Hematopoietic multipotent progenitor cell treated with erythropoietin and hydrocortisone succinate and interleukin-3 and kit ligand, for 4 days (in vitro differentiated cells): ENCODE data around the gene EAF2.
A peak's percentile ranks its signal among the peaks of the same experiment; 100 is the strongest.

Experiments
- DNase-seq: peaks from one replicate; pipeline ENCODE4 v3.0.0-alpha.2; 2015

The EAF2 gene

DNA sequence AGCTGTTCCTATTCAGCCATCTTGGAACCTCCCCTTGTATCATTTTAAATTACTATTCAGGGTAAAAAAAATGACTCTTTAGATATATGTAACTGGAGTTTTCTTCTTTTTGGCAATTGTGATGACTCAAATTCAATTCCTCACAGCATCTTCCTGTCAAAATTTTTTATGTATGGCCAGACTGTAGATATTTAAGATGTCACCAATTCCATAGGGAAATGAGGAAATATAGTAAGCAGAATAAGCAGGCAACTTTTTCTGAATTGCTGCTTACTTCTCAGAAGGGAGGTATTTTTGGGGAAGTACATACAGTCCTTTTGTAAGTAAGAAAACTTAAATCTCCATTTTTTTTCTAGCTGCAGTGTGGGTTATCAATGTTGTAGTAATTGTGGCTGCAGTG, 28.8 kb downstream of the EAF2 start:
- DNase-seq, result no peak

DNA sequence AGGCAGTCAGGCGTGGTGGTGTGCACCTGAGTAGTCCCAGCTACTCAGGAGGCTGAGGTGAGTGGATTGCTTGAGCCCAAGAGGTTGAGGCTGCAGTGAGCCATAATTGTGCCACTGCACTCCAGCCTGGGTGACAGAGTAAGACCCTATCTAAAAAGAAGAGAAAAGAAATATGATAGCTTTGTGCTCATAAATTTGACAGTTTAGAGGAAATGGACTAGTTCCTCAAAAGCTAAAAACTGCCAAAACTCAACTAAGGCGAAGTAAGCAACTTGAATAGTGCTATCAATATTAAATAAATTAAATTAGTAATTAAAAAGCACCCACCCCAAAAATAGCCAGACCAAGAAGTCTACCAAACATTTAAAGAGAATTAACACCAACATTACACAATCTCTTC, 34.7 kb downstream of the EAF2 start:
- DNase-seq, result peak; percentile 61

DNA sequence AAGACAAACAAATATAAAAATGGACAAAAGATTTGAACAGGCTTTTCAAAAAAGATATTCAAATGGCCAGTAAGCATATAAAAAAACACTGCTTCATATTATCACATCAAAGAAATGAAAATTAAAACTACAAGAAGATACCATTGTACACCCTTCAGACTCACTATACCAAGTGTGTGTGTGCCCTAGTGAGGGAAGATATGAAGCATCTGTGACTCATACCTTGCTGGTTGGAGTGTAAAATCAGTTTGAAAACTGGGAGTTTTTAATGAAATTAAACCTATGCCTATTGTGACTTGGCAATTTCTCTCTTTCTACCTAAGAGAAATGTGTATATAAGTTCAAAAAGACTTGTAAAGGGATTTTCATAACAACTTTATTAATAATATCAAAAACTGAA, 35.7 kb downstream of the EAF2 start:
- peak; percentile 23 for DNase-seq

DNA sequence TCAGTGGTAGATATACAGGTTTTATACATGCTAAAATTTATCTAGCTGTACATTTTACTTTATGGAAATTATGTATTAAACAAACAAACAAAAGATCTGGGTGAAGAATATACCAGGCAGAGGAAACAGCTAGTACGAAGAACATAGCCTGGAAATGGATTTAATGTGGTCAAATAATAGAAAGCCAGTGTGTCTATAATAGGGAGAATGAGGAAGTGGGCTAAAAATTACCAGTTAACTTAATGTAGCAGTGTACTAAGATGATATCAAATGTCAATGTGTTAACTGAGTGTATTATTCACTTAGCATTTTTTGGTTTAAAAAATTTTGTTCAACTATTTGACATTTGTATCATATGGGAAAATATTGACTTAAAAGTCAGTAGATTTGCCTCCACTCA, 36.4 kb downstream of the EAF2 start:
- peak; percentile 73 for DNase-seq

DNA sequence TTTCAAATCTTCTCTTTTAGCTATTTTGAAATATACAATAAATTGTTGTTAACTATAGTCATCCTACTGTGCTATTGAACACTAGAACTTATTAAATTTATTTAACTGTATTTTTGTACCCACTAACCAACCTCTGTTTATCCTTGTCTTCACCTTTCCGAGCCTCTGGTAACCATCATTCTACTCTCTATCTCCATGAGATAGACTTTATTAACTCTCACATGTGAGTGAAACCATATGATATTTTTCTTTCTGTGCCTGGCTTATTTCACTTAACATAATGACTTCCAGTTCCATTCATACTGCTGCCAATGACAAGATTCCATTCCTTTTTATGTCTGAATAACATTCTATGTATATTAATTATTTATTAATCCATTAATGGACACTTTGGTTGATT, 43.4 kb downstream of the EAF2 start:
- DNase-seq, result no peak

DNA sequence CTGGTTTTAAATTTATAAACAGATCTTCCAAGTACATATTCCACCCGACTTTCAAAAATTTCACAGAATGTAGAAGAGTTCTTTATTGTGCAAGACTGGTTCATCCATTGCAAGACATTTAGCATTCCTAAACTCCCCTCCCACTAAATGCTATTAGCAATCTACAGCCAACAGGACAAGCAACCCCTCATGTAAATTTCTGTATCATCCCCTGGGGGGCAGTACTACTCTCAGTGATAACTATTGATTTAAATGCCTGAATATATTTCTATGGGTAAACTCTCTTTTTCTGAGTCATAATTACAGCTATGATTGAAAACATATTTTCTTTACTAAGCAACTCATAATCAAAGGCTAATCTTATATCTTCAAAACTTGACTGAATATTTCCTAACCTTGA, 48.5 kb downstream of the EAF2 start:
- DNase-seq, result peak; percentile 56

DNA sequence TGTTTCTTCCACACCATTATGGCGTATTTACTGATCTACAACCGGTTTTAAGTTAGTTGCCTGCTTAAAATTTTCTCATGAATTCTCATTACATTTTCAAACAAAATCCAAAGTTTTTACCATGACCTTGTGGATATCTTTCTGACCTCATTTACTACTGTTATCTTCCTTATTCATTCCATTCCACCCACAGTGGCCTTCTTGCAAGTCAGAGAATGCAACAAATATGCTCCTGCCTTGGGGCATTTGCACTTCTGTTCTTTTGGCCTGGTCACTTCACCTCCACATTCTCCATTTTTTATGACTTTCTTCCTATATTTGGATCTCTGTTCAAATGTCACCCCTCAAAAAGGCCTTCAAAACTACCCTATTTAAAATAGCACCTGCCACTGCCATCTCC, 50.4 kb downstream of the EAF2 start:
- no peak for DNase-seq

DNA sequence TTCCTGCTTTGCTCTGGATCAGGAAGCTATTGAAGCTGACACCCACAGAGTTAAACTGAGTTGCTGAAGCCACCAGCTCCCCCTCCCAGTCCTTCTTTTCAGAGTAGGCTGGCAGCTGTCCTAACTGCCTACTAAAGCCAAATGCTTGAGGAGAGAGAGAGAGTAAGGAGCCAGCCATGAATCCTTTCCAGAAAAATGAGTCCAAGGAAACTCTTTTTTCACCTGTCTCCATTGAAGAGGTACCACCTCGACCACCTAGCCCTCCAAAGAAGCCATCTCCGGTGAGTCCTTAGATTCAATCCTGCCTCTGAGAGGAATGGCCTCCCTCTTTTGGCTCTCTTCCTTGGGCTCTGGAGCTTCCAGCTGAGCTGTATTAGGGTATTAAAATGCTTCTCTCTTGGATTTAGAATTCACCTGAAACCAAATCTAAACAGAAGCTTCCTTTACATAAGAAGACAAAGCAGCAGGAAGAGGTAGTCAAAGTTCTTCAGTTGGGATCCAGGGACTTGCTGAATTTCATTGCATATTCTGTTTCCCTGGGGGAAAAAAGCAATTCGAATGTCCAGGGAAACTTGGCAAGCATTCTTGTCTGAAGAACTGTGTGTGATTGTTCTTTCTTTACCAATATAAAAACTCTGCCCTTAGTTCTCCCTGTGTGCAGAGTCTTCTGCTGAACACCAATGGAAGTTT, 59.4 kb downstream of the EAF2 start, which contains the start of gene SLC15A2:
Gene SLC15A2, plus strand, starts transcription at position 101 of the 690 bp plus-strand sequence. Its CDS starts 76 bp downstream, at position 177.
- DNase-seq, result no peak

DNA sequence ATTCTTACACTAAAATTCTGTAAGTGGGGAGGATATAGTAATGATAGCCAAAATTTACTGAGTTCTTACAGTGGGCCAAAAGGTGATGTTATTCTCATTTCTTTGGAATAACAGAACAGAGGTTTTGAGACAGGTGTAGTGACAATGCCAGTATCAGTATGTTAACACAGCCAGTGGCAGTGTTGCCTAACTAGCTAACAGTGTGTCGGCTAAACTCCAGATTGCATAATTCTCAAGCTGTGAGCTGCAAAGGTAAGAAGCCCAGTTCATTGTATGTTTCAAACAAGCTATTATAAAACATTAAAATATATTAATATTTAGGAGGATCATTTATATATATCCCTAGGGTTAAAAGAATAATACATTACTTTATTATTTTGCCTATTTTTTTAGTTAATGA, 60.1 kb downstream of the EAF2 start:
- DNase-seq, result peak; percentile 13

DNA sequence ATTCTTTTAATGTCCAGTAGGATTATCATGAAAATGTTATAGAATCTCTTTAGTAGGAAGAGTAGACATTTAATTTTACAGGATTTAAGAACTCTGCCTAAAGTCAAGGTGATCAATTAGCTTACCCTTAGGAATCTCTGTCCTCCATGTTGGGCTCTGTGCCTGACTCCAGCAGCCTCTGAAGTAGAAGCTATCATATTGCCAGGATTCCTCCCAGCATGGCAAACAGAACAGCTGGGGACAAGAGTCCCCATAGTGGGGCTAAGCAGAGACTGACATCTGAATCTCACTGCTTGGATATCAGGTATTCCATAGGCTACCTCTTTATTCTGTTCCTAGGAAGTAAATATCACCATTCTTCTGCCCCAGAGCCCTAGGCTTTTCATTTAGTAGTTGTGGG, 60.7 kb downstream of the EAF2 start:
- no peak for DNase-seq

DNA sequence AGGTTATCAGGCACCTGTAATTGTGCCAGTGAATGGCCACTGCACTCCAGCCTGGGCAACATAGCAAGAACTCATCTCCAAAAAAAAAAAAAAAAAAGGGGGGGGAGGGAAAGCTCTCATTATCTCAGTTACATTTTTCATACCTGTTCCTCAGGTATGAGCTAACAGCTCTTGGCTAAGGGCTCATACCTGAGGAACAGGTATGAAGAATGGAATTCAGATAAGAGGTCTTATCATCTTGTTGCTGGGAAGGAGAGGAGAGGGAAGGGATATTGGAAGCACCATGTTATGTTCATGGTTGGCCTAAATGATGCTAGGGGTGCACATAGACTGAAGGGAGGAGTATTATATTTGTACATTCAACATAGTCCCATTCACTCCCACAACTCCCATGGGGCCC, 61.8 kb downstream of the EAF2 start:
- no peak for DNase-seq

DNA sequence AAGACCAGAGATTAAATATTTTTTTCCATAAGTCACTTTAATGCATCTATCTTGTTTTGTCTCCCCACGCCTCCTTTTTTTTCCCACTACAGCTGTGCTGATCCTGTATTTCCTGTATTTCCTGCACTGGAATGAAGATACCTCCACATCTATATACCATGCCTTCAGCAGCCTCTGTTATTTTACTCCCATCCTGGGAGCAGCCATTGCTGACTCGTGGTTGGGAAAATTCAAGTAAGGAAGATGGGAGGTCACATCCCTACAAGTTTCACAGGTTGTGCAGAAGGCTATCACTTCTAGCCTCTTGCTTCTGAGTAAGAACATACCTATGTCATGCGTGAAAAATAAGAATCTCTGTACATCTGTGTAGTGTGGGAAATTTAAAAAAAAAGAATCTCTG, 62.3 kb downstream of the EAF2 start:
- no peak for DNase-seq

DNA sequence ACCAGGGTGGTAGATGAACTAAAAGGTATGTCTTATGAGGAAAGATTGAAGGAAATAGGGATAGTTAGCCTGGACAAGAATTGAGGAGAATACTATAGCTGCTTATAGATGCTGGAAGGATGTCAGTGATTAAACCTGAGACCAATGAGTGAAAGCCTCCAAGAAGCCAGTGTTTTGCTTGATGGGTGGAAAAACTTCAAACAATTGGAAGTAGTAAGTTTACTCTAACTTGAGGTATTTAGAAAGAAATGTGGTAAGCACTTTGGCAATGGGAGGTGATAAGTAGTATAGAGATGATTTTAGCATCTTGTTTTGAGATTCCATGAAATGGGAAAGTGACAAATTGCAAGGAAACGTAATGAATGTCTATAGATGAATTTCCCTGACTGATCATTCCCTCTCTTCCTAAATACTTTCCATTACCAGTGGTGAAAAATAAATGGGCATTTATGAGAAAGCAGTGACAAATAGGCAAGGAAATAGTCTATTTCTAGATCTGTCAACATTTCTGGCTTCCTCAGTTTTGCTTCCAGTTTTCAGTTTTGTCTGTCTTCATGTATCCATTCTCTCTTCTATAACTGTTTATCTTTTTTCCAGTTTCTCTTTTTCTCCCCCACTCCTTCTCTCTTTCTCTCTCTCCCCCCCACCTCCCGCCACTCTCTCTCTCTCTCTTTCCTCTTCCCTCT, 78.4 kb downstream of the EAF2 start:
- DNase-seq, result no peak

DNA sequence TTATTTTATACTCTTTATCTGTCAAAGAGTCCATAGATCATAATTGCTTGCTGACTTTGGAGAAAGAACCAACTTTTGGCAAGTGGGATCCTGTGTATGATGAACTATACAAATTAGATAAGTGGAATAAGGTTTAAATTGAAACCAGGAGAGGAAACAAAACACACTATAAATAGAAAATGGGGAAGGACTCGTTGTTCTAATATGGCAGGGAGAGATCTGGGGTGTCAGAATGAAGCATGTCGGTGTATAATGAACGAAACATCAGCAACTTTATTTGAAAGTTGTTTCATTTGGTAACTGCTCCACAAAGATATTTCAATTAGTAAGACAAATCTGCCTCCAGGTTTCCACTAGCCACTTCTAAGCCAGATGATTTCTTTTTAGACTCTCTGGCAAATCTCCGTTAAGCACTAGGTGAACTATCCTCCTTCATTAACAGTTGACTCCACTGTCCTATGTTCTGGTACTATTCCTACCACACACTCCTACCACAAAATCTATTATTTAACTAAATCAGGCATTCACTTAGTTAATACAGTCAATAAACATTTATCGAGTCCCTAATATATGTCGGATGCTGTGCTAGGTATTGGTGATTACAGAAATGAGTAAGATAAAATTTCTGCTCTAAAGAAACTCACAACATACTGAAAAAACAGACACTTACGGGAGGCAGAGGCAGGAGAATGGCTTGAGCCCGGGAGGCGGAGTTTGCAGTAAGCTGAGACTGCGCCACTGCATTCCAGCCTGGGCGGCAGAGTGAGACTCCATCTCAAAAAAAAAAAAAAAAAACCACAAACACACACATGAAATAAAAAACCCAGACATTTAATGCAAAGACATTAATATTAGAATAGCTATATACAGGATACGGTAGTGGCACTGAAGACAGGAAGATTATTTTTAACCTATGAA, 79.3 kb downstream of the EAF2 start:
- DNase-seq, result no peak

DNA sequence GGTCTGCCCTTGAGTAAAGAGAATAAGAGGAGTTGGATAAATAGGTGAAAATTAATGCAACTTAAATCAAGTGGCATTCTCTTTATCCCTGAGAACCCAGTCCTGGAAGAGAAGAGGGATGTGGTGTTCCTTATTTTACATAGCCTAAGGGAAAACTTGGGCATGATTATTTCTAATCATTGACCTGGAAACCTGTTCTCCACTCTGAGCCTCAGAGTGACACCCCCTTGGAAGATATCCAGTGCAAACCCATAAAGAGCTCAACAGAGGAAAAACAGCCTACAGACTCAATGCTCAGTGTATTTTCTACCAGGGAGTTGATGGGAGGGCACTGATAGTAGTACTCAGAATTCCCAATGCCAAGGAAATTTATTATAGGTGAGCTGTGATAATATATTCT, 81.2 kb downstream of the EAF2 start:
- no peak for DNase-seq

DNA sequence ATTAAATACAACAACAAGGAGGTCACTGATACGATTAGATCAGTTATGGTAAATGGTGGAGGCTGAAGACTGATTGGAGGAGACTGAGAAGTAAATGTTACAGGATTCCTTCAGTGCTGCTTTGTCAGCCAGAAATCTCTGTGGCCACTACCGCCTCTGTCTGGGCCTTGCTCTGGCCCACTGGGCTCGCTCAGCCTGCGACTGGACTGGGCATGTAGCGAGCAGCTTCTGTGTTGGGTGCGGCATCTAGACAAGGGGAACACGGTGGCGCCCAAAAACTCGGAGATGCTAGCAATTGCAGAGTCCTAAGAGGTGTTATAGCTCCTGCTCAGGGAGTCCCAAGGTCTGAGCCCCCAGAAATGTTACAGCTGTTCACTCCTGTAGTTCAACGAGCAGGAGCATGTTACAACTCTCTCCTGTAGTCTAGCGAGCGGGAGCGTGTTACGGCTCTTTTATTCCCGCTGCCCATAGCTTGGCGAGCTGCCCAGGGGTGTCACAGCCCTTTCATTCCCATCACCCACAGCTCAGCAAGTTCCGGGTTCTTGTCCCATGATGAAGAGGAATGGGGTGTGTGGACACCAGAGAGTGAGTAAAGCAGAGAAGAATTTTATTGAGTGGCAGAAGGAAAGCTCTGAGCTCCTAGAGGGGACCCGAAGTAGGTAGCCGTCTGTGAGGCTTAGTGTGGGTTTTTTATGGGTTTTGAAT, 83.9 kb downstream of the EAF2 start:
- no peak for DNase-seq

DNA sequence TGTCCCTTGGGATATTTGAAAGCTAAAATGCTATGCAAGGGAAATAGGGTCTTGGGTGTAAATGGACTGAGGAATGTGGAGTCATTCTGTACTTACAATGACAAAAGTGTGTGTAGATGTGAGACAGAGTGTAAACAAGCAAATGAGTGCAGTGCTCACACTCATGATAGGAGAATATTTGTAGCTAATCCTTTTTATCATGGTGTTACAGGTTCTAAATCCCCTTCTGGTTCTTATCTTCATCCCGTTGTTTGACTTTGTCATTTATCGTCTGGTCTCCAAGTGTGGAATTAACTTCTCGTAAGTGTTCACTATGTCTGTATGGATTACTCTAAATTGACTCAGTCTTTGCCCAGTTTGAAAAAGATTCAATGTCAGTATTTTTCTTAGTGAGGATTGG, 89.7 kb downstream of the EAF2 start:
- no peak for DNase-seq

DNA sequence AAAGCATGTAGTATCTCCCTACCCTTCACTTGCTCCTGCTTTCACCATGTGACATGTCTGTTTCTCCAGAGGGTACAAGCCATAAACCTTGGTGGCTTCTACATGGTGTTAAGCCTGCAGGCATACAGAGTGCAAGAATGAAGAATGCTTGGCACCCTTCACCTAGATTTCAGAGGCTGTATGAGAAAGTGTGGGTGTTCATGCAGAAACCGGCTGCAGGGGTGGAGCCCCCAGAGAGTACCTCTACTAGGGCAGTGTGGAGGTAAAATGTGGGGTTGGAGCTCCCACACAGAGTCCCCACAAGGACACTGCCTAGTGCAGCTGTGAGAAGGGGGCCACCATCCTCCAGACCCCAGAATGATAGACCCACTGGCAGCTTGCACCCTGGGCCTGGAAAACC, 91.4 kb downstream of the EAF2 start:
- DNase-seq, result no peak
